OCI-LY3 (cell line): Measurements from ENCODE around the gene HOTAIR.

ENCODE experiments used
- H2AFZ ChIP-seq: fragments of 200-600, 300-600 bp; shearing (Covaris generic); 2 replicates; pipeline ENCODE4 v1.6.0; 2014; ENCODE audit warnings: antibody characterized with exemption, low read depth, low read length
- H3K27ac ChIP-seq: fragments of 200-600, 300-600 bp; sonication (generic); 2 replicates; pipeline ENCODE4 v1.5.1; 2014; ENCODE audit warnings: mild to moderate bottlenecking, low read length, moderate library complexity, mixed read lengths
- H3K27me3 ChIP-seq: fragments of 200-600, 300-600 bp; sonication (generic); 2 replicates; pipeline ENCODE4 v1.6.1; 2014; ENCODE audit warnings: low read depth, low read length, mixed read lengths
- H3K36me3 ChIP-seq: fragments of 200-600, 300-600 bp; sonication (generic); replicated peaks from 2 replicates; pipeline ENCODE3; 2014; ENCODE audit warnings: low read depth, low read length, mixed read lengths
- H3K4me1 ChIP-seq: fragments of 300-600, 200-600 bp; sonication (generic); 2 replicates; pipeline ENCODE4 v1.6.1; 2014; ENCODE audit warnings: low read length, mixed read lengths
- H3K4me2 ChIP-seq: fragments of 200-600, 300-600 bp; sonication (generic); 2 replicates; pipeline ENCODE4 v1.6.1; 2014; ENCODE audit warnings: low read length, mixed read lengths
- H3K4me3 ChIP-seq: fragments of 300-600, 200-600 bp; sonication (generic); 2 replicates; pipeline ENCODE4 v1.5.1; 2014; ENCODE audit warnings: antibody characterized with exemption, mild to moderate bottlenecking, low read length, moderate library complexity
- H3K79me2 ChIP-seq: fragments of 300-600, 200-600 bp; shearing (Covaris generic); 2 replicates; pipeline ENCODE4 v1.6.1; 2014; ENCODE audit warnings: mild to moderate bottlenecking, low read length, mixed read lengths
- H3K9ac ChIP-seq: fragments of 300-600, 200-600 bp; shearing (Covaris generic); 2 replicates; pipeline ENCODE4 v1.6.0; 2014; ENCODE audit warnings: mild to moderate bottlenecking, low read length, moderate library complexity
- H3K9me3 ChIP-seq: fragments of 200-600, 300-600 bp; shearing (Covaris generic); 2 replicates; pipeline ENCODE4 v1.6.1; 2014; ENCODE audit warnings: low read length, mixed read lengths; ENCODE audit not compliant: insufficient read depth
- H4K20me1 ChIP-seq: fragments of 200-600, 300-600 bp; sonication (generic); 2 replicates; pipeline ENCODE4 v1.6.1; 2016; ENCODE audit warnings: low read length, mixed read lengths; ENCODE audit not compliant: insufficient read depth
- EZH2phosphoT487 ChIP-seq: fragments of 200-600 bp; shearing (Covaris generic); IDR thresholded peaks from 2 replicates; pipeline ENCODE4 v1.6.1; 2018; ENCODE audit warnings: antibody characterized with exemption, mixed run types, low read depth
- TF ChIP-seq, protein P1 (sequence below): fragments of 200-600, 300-600 bp; sonication (generic); IDR thresholded peaks from 2 replicates; pipeline ENCODE4 v1.5.1; 2014; ENCODE audit warnings: antibody characterized with exemption, low read length, low read depth

The HOTAIR gene

DNA sequence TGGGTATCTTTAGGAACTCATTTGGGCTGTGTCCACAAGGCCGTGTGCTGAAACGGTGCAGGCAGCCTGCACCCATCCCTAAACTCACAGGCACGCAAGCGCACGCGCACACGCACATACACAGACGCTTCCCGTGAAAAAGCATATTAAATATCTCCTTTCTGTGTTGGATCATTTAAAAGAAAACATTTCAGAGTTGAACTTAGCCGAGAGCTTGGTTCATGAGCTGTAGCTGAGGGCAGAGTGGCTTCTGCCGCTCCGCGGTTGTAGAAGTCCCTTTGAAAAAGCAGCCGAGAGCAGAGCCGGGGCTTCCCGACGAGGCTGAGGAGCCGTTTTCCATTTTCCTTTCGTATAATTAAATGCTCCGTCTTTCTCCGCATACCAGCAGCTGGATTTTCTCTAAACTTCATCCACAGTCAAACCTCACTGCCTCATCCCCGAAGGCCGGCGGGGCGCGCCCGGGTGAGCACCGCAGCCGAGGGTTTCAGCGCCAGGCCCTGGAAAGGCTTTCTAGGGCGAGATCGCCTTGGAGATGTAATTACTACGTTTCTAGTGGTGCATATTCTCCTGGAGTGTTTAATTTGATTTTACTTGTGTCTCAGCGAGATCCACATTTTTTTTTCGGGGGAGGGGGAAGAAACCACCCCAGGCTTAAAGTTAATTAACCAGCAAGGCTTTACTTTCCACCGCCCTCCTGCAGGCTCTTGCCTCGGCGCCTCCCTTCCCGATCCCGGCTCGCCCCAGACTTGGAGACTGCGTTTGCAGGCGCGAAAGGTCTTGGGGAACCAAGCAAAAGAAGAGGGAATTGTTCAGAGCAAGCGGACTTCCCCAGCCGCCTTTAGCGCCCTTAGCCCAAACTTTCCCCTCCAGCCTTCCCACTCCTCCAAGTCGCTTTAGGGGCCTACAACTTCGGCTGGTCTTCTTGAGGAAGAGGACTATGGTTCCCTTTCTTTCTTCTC lies 39.1 kb downstream of the HOTAIR start:
- H2AFZ ChIP-seq, result no peak overlapping the region
- TF ChIP-seq, protein P1, sequence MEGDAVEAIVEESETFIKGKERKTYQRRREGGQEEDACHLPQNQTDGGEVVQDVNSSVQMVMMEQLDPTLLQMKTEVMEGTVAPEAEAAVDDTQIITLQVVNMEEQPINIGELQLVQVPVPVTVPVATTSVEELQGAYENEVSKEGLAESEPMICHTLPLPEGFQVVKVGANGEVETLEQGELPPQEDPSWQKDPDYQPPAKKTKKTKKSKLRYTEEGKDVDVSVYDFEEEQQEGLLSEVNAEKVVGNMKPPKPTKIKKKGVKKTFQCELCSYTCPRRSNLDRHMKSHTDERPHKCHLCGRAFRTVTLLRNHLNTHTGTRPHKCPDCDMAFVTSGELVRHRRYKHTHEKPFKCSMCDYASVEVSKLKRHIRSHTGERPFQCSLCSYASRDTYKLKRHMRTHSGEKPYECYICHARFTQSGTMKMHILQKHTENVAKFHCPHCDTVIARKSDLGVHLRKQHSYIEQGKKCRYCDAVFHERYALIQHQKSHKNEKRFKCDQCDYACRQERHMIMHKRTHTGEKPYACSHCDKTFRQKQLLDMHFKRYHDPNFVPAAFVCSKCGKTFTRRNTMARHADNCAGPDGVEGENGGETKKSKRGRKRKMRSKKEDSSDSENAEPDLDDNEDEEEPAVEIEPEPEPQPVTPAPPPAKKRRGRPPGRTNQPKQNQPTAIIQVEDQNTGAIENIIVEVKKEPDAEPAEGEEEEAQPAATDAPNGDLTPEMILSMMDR, result no peak
- no peak for TF ChIP-seq EZH2phosphoT487
- no peak overlapping the region for H3K4me3 ChIP-seq
- H3K4me2 ChIP-seq, result no peak overlapping the region
- no peaks in the 10 kb centered on the region for H4K20me1 ChIP-seq
- no peaks in the 10 kb centered on the region for H3K4me1 ChIP-seq
- no peaks in the 10 kb centered on the region for H3K79me2 ChIP-seq
- no peak overlapping the region for H3K9ac ChIP-seq
- no peak overlapping the region for H3K27ac ChIP-seq
- H3K27me3 ChIP-seq, result peaks cover 14% of the 10 kb centered on the region
- H3K36me3 ChIP-seq, result no peaks in the 10 kb centered on the region
- H3K9me3 ChIP-seq, result no peaks in the 10 kb centered on the region

DNA sequence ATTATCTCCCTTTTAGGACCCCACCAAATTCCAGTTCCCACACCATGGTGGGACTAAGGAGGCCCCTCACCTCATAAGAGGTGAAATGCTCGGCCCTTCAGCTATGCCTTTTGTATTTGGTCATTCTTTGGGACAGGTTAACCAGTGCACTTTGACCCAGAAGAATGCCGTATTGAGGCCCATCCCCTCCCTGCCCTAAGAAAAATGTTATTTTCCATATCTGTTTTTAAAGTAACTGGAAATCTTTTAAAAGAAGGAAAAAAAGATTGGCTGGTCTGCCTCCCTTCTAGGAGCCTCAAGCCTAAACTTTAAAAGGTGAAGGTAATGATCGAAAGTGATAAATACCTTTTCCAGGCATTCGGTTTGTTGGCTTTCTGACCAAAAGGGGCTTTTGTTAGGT lies 41.8 kb downstream of the HOTAIR start:
- no peaks in the 10 kb centered on the region for H3K36me3 ChIP-seq
- peaks cover 27% of the 10 kb centered on the region for H3K27me3 ChIP-seq
- no peaks in the 10 kb centered on the region for H3K79me2 ChIP-seq
- TF ChIP-seq, protein P1, result no peak
- no peak for TF ChIP-seq EZH2phosphoT487
- no peaks in the 10 kb centered on the region for H3K9me3 ChIP-seq
- H3K4me1 ChIP-seq, result no peaks in the 10 kb centered on the region
- no peak overlapping the region for H2AFZ ChIP-seq
- H4K20me1 ChIP-seq, result no peaks in the 10 kb centered on the region
- H3K4me3 ChIP-seq, result no peak overlapping the region
- no peak overlapping the region for H3K9ac ChIP-seq
- H3K4me2 ChIP-seq, result no peak overlapping the region
- H3K27ac ChIP-seq, result no peak overlapping the region

GRCh38 chr12:53931844-53932581 lies 42.7 kb downstream of the HOTAIR start:
- Histone ChIP-seq H3K4me1 (no peaks in the 10 kb centered on the region), H3K9ac (no peak overlapping the region), H3K27ac (no peak overlapping the region), H3K9me3 (no peaks in the 10 kb centered on the region), H3K4me3 (no peak overlapping the region), H4K20me1 (no peaks in the 10 kb centered on the region), H3K79me2 (no peaks in the 10 kb centered on the region), H2AFZ (no peak overlapping the region), H3K27me3 (peaks cover 27% of the 10 kb centered on the region), H3K36me3 (no peaks in the 10 kb centered on the region), H3K4me2 (no peak overlapping the region)
- TF ChIP-seq, protein P1, result no peak
- TF ChIP-seq EZH2phosphoT487, result no peak

- Histone ChIP-seq H2AFZ (no peak overlapping the region), H3K4me1 (no peaks in the 10 kb centered on the region), H3K27me3 (peaks cover 38% of the 10 kb centered on the region), H3K4me2 (no peak overlapping the region), H4K20me1 (no peaks in the 10 kb centered on the region), H3K27ac (no peak overlapping the region), H3K9me3 (no peaks in the 10 kb centered on the region), H3K79me2 (no peaks in the 10 kb centered on the region), H3K9ac (no peak overlapping the region), H3K36me3 (no peaks in the 10 kb centered on the region), H3K4me3 (no peak overlapping the region)
- TF ChIP-seq, protein P1, result no peak
These were observed 44.0 kb downstream of the HOTAIR start for GRCh38 chr12:53930591-53931255.
